ENCODE measurements around the gene TET3. TPM values are rescaled to one million over a fixed set of nuclear protein-coding genes. Genes with fewer than 3 reads are reported as not detected.

The TET3 gene
- total RNA-seq, 1 donor from 2014 or later = 32.2 TPM

DNA sequence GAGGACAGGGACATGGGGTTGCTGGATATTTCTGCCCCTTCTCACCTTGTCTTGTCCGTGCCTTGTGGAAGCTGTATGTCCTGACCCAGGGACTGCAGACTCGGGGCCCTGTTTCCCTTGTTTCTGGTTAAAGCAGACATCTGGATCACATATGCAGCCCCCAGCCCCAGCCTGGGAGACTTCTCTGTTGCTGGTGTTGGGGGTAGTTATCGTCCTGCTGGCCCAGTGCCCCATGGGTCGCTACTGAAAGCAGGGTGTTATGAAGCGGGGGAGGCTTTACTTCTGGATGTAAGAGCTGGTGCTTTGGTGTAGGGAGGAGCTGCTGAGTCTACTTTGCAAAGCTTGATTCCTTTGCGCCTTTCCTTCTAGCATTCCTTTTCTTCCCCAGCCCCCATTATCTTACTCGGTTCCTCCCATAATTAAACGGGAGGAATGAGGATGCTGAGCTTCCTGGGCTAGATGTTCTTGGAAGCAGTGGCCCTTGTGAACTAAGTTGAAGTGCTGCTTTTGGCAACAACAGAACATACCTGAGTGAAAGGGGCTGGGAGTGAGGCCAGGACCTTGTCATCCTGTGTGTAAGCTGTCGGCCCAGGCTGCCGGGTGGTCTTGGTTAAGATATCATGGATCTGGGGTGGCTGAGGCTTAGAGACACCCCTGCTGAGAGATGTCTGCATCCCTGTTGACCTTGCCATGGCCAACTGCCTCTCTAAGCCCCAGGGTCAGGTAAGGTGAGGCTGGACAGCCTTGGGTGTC is 3.4 kb downstream of the TET3 start:
- Mint-ChIP-seq H3K27ac (ENCODE audit: unreplicated experiment) (no peak overlapping the region), H3K4me3 (ENCODE audit: unreplicated experiment) (no peak overlapping the region), H3K27me3 (ENCODE audit: low read depth) (no peaks in the 10 kb centered on the region), H3K9me3 (ENCODE audit: low read depth) (no peaks in the 10 kb centered on the region), H3K36me3 (ENCODE audit: low read depth) (peaks cover 4% of the 10 kb centered on the region), H3K4me1 (ENCODE audit: low read depth) (peaks cover 36% of the 10 kb centered on the region)
- no peak for DNase-seq (ENCODE audit: low spot score)
- TF ChIP-seq, protein P1, sequence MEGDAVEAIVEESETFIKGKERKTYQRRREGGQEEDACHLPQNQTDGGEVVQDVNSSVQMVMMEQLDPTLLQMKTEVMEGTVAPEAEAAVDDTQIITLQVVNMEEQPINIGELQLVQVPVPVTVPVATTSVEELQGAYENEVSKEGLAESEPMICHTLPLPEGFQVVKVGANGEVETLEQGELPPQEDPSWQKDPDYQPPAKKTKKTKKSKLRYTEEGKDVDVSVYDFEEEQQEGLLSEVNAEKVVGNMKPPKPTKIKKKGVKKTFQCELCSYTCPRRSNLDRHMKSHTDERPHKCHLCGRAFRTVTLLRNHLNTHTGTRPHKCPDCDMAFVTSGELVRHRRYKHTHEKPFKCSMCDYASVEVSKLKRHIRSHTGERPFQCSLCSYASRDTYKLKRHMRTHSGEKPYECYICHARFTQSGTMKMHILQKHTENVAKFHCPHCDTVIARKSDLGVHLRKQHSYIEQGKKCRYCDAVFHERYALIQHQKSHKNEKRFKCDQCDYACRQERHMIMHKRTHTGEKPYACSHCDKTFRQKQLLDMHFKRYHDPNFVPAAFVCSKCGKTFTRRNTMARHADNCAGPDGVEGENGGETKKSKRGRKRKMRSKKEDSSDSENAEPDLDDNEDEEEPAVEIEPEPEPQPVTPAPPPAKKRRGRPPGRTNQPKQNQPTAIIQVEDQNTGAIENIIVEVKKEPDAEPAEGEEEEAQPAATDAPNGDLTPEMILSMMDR (IDR thresholded peaks at IDR 0.05) = no peak

DNA sequence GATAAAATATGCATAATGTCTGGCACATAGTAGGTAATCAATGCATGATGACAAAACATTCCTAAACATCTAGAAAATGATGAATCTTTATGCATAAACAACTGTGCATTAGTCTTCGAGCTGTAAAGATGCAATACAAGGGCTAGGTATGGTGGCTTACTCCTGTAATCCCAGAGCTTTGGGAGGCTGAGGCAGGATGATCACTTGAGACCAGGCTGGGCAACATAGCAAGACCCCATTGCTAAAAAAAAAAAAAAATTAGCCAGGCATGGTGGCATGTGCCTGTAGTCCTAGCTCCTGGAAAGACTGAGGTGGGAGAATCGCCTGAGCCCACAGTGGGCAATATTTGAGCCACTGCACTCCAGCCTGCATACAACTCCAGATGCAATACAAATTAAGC is 5.3 kb downstream of the TET3 start:
- DNase-seq (ENCODE audit: low spot score) = no peak
- Mint-ChIP-seq H3K9me3 (ENCODE audit: low read depth) (no peaks in the 10 kb centered on the region), H3K27ac (ENCODE audit: unreplicated experiment) (no peak overlapping the region), H3K36me3 (ENCODE audit: low read depth) (peaks cover 4% of the 10 kb centered on the region), H3K4me3 (ENCODE audit: unreplicated experiment) (no peak overlapping the region), H3K4me1 (ENCODE audit: low read depth) (peaks cover 36% of the 10 kb centered on the region), H3K27me3 (ENCODE audit: low read depth) (no peaks in the 10 kb centered on the region)
- TF ChIP-seq, protein P1 (IDR thresholded peaks at IDR 0.05) = no peak

DNA sequence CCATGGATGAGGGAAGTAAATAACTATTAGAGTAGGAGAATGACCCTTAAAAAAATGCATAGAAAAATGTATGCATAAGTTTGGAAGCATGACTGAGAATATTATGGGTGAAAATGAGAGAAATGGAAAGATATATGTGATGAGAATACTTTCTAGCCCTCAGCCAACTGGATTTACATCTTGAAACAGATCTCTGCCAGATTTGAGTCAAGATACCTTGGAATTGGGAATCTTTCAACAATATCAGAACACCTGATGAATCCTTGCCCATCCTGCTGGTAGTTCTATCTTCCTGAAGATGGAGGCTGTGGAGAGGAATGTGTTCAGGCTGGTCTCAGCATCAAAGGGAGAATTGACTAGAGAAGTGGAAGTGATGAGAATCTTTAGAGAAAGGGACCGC is 5.8 kb downstream of the TET3 start:
- Mint-ChIP-seq H3K36me3 (ENCODE audit: low read depth) (peaks cover 4% of the 10 kb centered on the region), H3K4me3 (ENCODE audit: unreplicated experiment) (no peak overlapping the region), H3K27ac (ENCODE audit: unreplicated experiment) (no peak overlapping the region), H3K9me3 (ENCODE audit: low read depth) (no peaks in the 10 kb centered on the region), H3K27me3 (ENCODE audit: low read depth) (no peaks in the 10 kb centered on the region), H3K4me1 (ENCODE audit: low read depth) (peaks cover 35% of the 10 kb centered on the region)
- no peak for DNase-seq (ENCODE audit: low spot score)
- TF ChIP-seq, protein P1 (IDR thresholded peaks at IDR 0.05) = no peak

DNA sequence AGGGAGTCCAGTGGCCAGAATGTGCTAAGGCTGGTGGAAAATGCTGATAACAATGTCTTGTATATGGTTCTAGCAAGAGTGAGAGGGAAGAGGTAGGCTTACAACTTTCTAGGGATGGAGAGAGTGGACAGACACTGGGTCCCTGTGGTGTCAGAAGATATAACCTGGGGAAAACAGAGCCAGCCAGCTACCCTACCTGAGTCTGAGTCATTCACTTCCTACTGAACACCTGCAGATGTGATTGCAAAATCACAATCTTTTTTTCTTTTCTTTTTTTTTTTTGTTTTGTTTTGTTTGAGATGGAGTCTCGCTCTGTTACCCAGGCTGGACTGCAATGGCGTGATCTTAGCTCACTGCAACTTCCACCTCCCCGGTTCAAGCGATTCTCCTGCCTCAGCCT is 7.3 kb downstream of the TET3 start:
- peaks cover 4% of the 10 kb centered on the region for H3K36me3 Mint-ChIP-seq (ENCODE audit: low read depth)
- no peaks in the 10 kb centered on the region for H3K27me3 Mint-ChIP-seq (ENCODE audit: low read depth)
- no peak overlapping the region for H3K27ac Mint-ChIP-seq (ENCODE audit: unreplicated experiment)
- no peak for DNase-seq (ENCODE audit: low spot score)
- H3K4me1 Mint-ChIP-seq (ENCODE audit: low read depth) = peaks cover 24% of the 10 kb centered on the region
- TF ChIP-seq, protein P1 (IDR thresholded peaks at IDR 0.05) = no peak
- H3K9me3 Mint-ChIP-seq (ENCODE audit: low read depth) = no peaks in the 10 kb centered on the region
- no peak overlapping the region for H3K4me3 Mint-ChIP-seq (ENCODE audit: unreplicated experiment)

DNA sequence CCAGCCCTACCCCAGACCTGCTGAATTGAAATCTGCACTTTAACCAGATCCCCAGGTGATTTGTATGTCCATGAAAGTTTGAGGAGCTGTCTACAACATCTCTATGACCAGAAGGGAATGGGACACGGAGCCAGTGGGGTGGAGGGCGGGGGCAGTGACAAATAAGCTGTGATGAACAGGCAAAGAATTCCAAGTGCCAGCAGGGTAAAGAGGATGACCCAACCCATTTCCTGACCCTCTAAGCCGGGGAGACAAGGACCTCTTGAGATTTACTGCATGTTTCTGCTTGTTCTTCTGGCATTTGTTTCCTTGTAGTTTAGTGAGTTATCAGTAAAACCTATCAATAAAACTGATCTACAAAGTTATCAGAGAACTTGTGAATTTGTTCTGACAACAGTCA is 8.7 kb downstream of the TET3 start:
- Mint-ChIP-seq H3K4me1 (ENCODE audit: low read depth) (peaks cover 11% of the 10 kb centered on the region), H3K9me3 (ENCODE audit: low read depth) (no peaks in the 10 kb centered on the region), H3K27ac (ENCODE audit: unreplicated experiment) (no peak overlapping the region), H3K27me3 (ENCODE audit: low read depth) (no peaks in the 10 kb centered on the region), H3K36me3 (ENCODE audit: low read depth) (peaks cover 4% of the 10 kb centered on the region), H3K4me3 (ENCODE audit: unreplicated experiment) (no peak overlapping the region)
- TF ChIP-seq, protein P1 (IDR thresholded peaks at IDR 0.05) = no peak
- DNase-seq (ENCODE audit: low spot score) = no peak
